ENCODE results near the gene MPRIP.

Gene MPRIP

GRCh38 chr17:17051791-17052461, 9.7 kb downstream of the MPRIP start:
- no peak for DNase-seq (ENCODE audit: low read depth)

DNA sequence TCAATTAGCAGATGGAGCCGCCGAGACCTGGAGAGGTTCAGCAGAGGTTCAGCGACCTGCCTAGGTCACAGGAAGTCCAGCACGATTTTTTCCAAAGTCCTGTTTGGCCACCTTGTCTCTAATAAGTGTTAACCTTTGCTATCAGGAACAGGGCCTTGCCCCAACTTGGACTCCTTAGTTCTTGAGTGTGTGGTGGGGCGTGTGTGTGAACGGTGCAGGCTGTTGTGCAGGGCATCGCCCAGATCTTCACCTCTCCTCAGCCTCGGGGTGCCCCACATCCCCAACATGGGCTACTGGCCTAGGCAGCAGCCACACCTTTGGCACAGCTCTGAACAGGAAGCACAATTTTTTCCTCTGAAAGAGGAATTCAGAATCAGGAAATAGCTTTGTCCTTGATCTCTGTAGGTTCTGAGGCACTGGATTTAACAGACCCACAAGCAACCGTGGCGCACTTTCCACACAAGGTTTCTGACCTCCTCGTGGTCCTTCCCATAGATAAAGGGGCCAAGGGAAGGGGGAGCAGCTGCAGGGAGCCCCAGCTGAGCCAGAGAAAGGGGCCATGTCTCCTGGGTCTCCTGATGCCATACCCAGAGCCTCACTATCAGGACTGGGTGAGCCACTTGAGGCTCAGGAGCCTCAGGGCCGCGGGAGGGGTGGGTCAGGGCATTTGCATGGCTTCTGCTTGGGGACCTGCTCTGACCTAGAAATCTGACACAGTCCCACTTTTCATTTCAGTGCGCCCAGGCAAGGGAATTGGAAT, 10.4 kb downstream of the MPRIP start:
- DNase-seq (ENCODE audit: low read depth) = no peak

- no peak for DNase-seq (ENCODE audit: low read depth)
These were observed 11.5 kb downstream of the MPRIP start for GRCh38 chr17:17053446-17054379.

DNA sequence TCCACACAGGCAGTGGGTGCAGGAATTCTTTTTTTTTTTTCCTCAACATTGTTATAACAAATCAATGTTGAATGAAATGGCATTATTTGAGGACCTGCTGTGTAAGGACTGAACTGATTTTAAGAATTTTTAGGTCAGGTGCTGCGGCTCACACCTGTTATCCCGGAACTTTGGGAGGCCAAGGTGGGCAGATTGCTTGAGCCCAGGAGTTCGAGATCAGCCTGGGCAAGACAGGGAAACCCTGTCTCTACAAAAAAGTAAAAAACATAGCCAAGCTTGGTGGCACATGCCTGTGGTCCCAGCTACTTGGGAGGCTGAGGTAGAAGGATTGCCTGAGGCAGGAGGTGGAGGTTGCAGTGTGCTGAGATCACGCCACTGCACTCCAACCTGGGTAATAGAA, 12.4 kb downstream of the MPRIP start:
- DNase-seq (ENCODE audit: low read depth) = no peak

DNA sequence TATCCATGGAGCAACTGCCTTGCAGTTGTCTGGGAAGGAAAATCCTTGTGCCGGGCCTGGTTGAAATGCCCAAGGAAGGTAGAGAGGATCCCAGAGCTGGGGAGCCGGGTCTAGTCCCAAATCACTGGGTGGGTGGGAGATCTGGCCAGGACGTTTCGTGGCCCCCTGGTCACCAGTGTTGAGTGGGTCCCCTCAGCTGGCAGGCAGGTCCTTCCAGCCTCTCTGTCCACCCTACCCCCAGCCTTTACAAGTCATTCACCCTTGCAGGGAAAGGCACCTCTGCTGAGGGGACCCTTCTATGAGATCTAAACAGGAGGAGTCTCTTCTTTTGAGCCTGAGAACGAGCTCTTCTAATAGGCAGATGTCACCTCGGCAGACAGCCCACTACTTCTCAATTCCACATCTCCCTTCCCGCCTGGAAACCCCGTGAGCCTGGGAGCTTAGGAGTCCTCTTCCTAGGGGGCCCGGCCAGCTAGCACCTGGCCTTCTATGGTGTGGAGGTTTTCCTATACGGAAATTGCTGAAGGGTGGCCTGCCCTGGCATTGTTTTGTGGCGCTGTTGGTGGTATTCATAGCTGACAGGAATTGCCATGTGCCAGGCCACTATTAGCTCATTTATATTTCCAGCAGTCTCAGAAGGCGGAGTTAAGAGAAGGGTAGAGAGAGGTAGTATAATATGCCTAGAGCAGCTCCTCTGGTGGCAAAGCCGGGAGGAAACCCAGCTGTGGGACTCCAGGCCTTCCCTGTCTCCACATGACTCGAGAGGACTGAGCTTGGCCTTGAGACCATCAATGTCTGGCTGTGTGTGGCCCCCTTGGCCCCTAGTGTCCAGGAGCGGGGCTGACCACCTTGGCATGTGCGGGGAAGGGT, 13.3 kb downstream of the MPRIP start:
- DNase-seq (ENCODE audit: low read depth) = no peak

DNA sequence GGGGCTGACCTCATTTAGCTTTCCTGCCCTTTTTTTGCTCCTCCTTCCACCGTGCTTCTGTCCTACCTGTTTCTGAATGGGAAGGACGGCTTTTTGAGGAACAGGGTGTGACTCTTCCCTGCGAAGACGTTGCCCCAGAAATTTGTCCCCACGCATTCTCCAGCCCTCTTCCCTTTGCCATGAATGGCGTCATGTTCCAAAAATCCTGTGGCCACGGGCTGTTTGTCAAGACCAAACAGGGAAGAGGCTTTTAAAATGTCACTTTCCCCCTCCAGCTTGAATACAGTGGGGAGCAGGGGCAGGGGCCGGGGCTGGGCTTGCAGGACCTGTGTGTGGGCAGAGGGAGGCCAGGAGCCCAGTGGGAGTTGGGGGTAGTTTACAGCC, 13.9 kb downstream of the MPRIP start:
- no peak for DNase-seq (ENCODE audit: low read depth)

GRCh38 chr17:17057057-17057551, 14.8 kb downstream of the MPRIP start:
- DNase-seq (ENCODE audit: low read depth) = no peak

DNA sequence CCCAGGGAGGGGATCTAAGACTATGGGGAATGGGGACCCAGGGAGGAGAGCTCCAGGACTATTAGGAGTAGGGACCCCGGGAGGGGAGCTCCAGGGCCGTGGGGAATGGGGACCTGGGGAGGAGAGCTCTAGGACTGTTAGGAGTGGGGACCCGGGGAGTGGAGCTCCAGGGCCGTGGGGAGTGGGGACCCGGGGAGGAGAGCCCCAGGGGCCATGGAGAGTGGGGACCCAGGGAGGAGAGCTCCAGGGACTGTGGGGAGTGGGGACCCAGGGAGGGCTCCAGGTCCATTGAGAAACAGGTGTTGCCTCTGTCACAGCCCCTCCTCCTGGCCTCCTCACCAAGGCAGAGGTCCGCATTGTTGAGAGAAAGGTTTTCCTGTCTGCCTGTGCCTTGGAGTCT, 16.0 kb downstream of the MPRIP start:
- DNase-seq (ENCODE audit: low read depth) = no peak

- DNase-seq (ENCODE audit: low read depth) = no peak
These were observed 17.1 kb downstream of the MPRIP start for GRCh38 chr17:17059301-17059890.

DNA sequence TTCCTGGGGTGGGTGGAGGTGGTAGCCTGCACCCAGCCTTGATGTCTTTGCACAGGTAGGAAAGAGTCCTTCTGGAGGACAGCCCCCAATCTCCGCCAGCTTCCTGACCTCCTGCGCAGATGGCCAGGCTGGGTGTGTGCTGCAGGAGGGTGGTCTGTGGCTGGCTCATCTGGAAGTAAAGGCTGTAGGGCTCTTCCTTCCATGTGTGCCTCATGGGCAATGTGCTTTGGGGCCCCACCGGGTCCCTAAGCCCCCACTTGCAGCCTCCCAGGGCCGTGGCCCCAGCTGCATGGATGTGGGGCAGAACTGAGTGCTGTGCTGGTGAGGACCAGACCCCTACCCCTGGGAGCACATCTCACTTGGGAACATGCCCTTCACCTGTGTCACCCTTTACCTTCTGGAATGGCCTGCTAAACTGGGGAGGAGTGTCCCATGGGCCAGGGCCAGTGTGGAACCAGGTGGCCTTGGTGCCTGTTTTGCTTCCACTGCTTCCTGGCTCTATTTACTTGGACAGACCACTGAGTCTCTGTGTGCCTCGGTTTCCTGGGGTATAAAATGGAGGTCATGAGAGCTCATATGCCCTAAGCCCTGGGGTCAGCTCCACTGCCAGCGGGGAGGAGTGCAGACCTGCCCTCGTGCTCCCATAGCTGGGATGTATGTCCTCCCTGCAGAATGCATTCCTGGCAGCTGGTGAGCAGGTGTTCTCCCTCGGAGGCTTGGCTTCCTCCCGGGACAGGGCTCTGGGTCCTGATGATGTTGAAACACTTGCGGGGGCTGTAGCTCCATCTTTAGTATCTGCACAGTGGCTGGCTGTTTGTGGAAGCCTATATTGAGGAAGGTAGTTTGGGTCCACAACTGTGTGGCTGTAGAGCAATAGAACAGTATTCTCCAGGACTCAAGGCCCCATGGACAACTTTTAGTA, 18.0 kb downstream of the MPRIP start:
- no peak for DNase-seq (ENCODE audit: low read depth)

DNA sequence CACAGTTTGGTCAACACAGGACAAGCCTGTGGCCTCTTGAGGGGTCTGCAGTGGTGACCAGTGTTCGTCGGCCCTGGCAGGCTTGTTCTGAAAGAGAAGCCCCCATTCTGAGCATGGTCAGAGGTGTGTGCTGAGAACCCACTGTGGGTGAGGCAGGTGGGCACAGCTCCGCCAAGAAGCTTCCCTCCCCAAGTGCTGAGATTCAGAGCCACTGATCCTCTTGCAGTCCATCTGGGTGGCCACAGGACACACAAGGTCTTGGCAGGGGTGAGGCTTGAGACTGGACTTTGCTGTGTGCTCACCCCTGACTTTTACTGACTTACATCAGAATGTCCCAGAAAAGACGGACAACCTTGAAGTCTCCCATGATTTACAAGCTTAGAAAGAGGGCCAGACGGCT, 18.7 kb downstream of the MPRIP start:
- no peak for DNase-seq (ENCODE audit: low read depth)

GRCh38 chr17:17061516-17061915, 19.3 kb downstream of the MPRIP start:
- no peak for DNase-seq (ENCODE audit: low read depth)

DNA sequence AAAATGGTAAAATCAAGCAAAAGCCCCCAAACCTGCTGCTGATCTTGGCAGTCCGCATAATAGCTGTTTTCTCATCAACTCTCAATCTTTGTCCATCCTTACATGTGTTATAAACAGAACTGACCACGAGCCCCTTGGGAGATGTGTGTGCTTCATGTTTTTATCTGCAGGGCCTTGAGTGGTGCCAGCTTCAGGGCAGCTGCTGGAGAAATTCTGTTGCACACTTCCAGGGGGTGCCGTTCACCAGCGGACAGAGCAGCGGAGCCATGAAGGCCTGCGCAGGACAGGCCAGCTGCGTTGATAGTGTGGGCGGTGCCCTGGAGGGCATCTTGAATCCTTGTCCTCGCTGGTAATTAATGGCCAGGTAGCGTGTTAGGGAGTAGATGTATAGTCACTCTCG, 20.1 kb downstream of the MPRIP start:
- DNase-seq (ENCODE audit: low read depth) = no peak

GRCh38 chr17:17062866-17063265, 20.6 kb downstream of the MPRIP start:
- DNase-seq (ENCODE audit: low read depth) = no peak

DNA sequence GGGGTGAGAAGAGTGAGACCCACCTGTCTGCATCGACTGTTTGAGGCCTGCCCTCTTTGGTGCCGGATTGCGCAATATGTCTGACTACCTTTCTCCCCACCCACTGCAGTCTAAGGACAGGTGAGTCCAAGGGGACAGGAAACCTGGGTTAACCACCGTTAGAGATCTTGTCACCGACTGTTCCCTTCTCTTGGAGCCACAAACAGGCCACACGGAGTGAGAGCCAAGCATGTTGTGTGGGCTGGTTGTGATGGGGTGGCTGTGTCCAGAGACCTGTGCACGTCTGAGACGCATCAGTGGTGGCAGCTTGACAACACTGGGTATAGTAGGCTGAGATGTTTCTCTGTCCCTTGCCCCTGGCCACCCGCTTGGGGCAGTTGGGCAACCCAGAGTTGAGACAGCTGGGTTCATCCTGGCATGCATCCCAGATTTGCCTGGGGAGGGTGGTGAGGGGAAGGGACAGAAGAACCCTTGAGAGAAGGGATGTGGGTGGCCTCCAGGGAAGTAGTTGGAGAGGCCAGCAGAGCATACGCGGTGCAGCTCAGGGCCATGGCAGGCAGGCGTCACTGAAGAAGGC, 21.4 kb downstream of the MPRIP start:
- no peak for DNase-seq (ENCODE audit: low read depth)

DNA sequence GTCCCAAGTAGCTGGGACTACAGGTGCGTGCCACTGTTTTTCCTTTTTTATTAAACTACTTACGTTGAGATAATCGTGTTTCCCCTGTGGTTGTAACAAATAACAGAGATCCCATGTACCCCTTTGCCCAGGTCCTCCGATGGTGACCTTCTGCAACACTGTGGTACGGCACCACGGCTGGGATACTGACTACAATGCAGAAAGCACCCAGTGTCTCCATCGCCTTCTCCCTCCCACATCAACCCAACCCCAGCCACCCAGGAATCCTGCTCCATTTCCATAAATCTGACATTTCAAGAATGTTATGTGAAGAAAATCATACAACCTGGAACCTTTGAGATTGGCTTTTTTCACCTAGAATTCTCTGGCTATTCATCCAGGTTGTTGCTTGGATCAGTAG, 22.1 kb downstream of the MPRIP start:
- no peak for DNase-seq (ENCODE audit: low read depth)

DNA sequence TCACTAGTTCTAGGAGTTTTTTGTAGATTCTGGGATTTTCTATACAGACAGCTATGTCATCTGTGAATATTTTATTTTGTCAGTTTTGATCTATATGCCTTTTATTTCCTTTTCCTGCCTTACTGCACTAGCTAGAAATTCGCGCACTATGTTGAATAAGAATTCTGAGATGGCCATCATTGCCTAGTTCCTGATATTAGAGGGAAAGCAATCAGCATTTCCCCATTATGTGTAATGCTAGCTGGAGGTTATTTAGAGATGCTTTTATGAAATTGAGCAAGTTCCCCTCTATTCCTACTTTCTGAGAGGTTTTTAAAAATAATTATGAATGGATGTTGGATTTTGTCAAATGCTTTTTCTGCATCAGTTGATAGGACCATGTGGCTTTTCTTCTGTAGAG, 23.8 kb downstream of the MPRIP start:
- DNase-seq (ENCODE audit: low read depth) = no peak

DNA sequence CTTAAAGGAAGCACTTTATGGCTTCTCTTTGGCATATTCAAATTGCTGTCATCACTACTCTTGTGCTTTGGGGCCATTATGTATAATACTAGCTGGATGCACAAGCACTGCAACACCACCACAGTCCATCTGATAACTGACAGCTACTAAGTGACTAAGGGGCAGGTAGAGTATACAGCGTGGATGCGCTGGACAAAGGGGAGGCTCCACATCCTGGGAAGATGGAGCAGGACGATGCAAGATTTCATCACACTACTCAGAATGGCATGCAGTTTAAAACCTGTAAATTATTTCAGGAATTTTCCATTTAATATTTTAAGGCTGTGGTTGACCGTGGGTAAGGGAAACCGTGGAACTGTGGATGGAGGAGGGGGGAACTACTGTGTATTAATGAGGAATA, 25.0 kb downstream of the MPRIP start:
- DNase-seq (ENCODE audit: low read depth) = no peak

DNA sequence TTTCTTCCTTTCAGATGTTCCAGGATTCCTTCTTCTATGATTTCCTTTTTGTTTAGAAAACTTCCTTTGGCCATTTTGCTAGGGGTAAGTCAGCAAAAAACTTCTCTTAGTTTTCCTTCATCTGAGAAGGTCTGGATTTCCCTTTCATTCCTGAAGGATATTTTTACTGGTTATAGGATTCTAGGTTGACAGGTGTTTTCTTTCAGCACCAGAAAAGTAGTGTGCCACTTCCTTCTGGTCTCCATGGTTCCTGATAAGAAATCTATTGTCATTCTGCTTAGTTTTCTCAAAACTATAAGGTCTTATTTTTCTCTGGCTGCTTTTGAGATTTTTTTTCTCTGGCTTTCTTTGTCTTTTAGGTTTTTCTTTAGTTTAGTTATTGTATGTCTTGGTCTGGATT, 27.6 kb downstream of the MPRIP start:
- DNase-seq (ENCODE audit: low read depth) = no peak

DNA sequence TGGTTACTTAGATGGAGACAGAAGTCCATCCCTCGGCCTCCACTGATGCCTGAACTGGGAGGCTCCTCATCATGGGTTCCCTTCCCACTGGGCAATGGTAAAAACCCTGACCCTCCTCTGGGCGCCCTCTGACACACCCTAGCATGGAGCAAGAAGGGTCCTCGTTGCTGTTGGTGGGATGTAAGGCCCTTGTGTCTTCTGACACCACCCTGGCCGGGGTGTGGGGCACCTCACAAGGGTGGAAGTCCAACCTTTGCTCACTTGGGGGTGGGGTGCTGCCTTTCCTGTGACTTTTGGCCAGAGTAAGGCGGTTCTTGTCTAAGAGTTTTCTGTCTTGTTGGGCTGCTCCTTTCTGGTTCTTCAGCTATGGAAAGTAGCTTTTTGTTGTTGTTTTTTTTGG, 28.7 kb downstream of the MPRIP start:
- no peak for DNase-seq (ENCODE audit: low read depth)
